HepG2 (cell line): Measurements from ENCODE around the gene CSNK1D. TPM values are rescaled to one million over a fixed set of nuclear protein-coding genes. Genes with fewer than 3 reads are reported as not detected.

Source experiments
- ATAC-seq: fragments of 200-7000 bp; cut with Tn5 transposase; 3 replicates; pipeline ENCODE4 v1.9.1; 2020; ENCODE audit warnings: mild to moderate bottlenecking, moderate library complexity
- BruUV-seq: library from RNA; stranded (reverse); fragments of 400-500 nt; replicated peaks from 2 replicates; lab custom pipeline; 2021; lab: Mats Ljungman, UMichigan
- CTCF ChIA-PET: fragments of 300-600 bp; formaldehyde crosslinking; extraction: SDS; loops from one replicate; lab custom pipeline; 2021; ENCODE audit warnings: low total read pairs, inconsistent platforms, low intra/inter-chr PET ratio; lab: Yijun Ruan, JAX
- POLR2A ChIA-PET: fragments of 350-600 bp; sonication (Branson Sonifier 250); formaldehyde crosslinking; loops from one replicate; lab custom pipeline; 2020; ENCODE audit warnings: antibody characterized with exemption, inconsistent platforms; lab: Yijun Ruan, JAX
- DNase-seq: peaks from one replicate; pipeline ENCODE4 v3.0.0-alpha.2; 2015; ENCODE audit warnings: low spot score
- FAIRE-seq: peaks from 3 replicates; lab custom pipeline; 2011; peaks lifted over from hg19 to GRCh38; lab: Jason Lieb, UNC
- H2AFZ ChIP-seq: one replicate; pipeline ENCODE4 v1.6.1; 2011; ENCODE audit warnings: low read length, inconsistent platforms
- H3K27ac ChIP-seq: fragments of 300-600 bp; 3 replicates; pipeline ENCODE4 v1.8.0; 2011; ENCODE audit warnings: mixed run types, mild to moderate bottlenecking, mixed read lengths, low read length, inconsistent platforms; ENCODE audit not compliant: insufficient read depth; ENCODE audit errors: extremely low read length
- H3K27me3 ChIP-seq, 2 experiments: fragments of 200-600 bp in 1 of 2; 2 replicates in 1 of 2; 3 replicates in 1 of 2; pipeline versions ENCODE4 v1.6.0 to v1.8.0; 2011; ENCODE audit warnings: low read length in 2 of 2, mild to moderate bottlenecking in 2 of 2, moderate library complexity in 2 of 2, inconsistent platforms in 1 of 2; ENCODE audit not compliant: insufficient read depth in 2 of 2, control insufficient read depth in 1 of 2
- H3K36me3 ChIP-seq, 2 experiments: fragments of 200-600 bp in 1 of 2; replicated peaks in 1 of 2; 2 replicates in 1 of 2; 3 replicates in 1 of 2; pipeline versions ENCODE4 v1.5.1 to v1.8.0; 2011; ENCODE audit warnings: low read length in 2 of 2, inconsistent platforms in 1 of 2; ENCODE audit not compliant: insufficient read depth in 2 of 2, control insufficient read depth in 1 of 2
- H3K4me1 ChIP-seq: 2 replicates; pipeline ENCODE4 v1.5.1; 2012; ENCODE audit warnings: low read length, inconsistent platforms; ENCODE audit not compliant: insufficient read depth
- H3K4me2 ChIP-seq: 2 replicates; pipeline ENCODE4 v1.6.0; 2011; ENCODE audit warnings: low read depth, low read length, inconsistent platforms
- H3K4me3 ChIP-seq, 3 experiments: fragments of 200-600 bp in 1 of 3; sonication (generic), shearing (Covaris generic) in 1 of 3; replicated peaks in 1 of 3; 2 replicates each; pipeline ENCODE4 v1.5.1; 2011 to 2016; ENCODE audit warnings: low read length in 3 of 3, inconsistent platforms in 2 of 3, low read depth in 2 of 3, mild to moderate bottlenecking in 2 of 3, control low read depth in 1 of 3, mixed read lengths in 1 of 3; ENCODE audit not compliant: insufficient read depth in 1 of 3
- H3K79me2 ChIP-seq: one replicate; pipeline ENCODE4 v1.6.1; 2011; ENCODE audit warnings: low read length, inconsistent platforms; ENCODE audit not compliant: insufficient read depth
- H3K9ac ChIP-seq: 2 replicates; pipeline ENCODE4 v1.6.0; 2011; ENCODE audit warnings: mild to moderate bottlenecking, low read depth, low read length, inconsistent platforms; ENCODE audit not compliant: insufficient read depth
- H3K9me3 ChIP-seq: 2 replicates; pipeline ENCODE4 v1.5.1; 2012; ENCODE audit warnings: mild to moderate bottlenecking, low read length
- H4K20me1 ChIP-seq: 2 replicates; pipeline ENCODE4 v1.6.0; 2011; ENCODE audit warnings: inconsistent platforms, mild to moderate bottlenecking, low read length, moderate library complexity; ENCODE audit not compliant: insufficient read depth
- ELF3 ChIP-seq: IDR thresholded peaks from 2 replicates; pipeline ENCODE4 v1.6.1; 2016; ENCODE audit warnings: missing genetic modification reagents, missing compliant biosample characterization
- HNF4A ChIP-seq: sonication (generic); formaldehyde crosslinking; IDR thresholded peaks from 2 replicates; pipeline ENCODE4 v1.4.0; 2020; ENCODE audit warnings: missing genetic modification reagents
- NR2F1 ChIP-seq, 2 experiments: fragments of 450-650 bp in 1 of 2; formaldehyde crosslinking in 1 of 2; IDR thresholded peaks; 2 replicates each; pipeline versions ENCODE4 v1.5.0 to v1.6.1; 2016 to 2020; ENCODE audit warnings: mild to moderate bottlenecking in 1 of 2, missing compliant biosample characterization in 1 of 2, missing genetic modification reagents in 1 of 2, moderate library complexity in 1 of 2
- NR3C1 ChIP-seq: sonication (generic); formaldehyde crosslinking; IDR thresholded peaks from 2 replicates; pipeline ENCODE4 v1.4.0; 2020; ENCODE audit warnings: missing genetic modification reagents
- RARA ChIP-seq: IDR thresholded peaks from 2 replicates; pipeline ENCODE4 v1.6.1; 2016; ENCODE audit warnings: missing genetic modification reagents, missing compliant biosample characterization
- ZFX ChIP-seq: sonication (generic); formaldehyde crosslinking; IDR thresholded peaks from 2 replicates; pipeline ENCODE4 v1.4.0; 2020; ENCODE audit warnings: mild to moderate bottlenecking, low read depth, missing genetic modification reagents, moderate library complexity
- ZFYVE20 ChIP-seq: sonication (generic); formaldehyde crosslinking; IDR thresholded peaks from 2 replicates; pipeline ENCODE4 v1.8.0; 2023; ENCODE audit warnings: low read depth, mild to moderate bottlenecking, moderate library complexity, missing genetic modification reagents, borderline replicate concordance
- ZNF451 ChIP-seq: sonication (generic); formaldehyde crosslinking; IDR thresholded peaks from 2 replicates; pipeline ENCODE4 v1.5.0; 2020; ENCODE audit warnings: mild to moderate bottlenecking, missing genetic modification reagents
- ZNF556 ChIP-seq: sonication (generic); formaldehyde crosslinking; IDR thresholded peaks from 2 replicates; pipeline ENCODE4 v1.4.0; 2020; ENCODE audit warnings: mild to moderate bottlenecking, missing genetic modification reagents, borderline replicate concordance
- ZNF598 ChIP-seq: sonication (generic); formaldehyde crosslinking; IDR thresholded peaks from 2 replicates; pipeline ENCODE4 v1.5.1; 2020; ENCODE audit warnings: mild to moderate bottlenecking, missing genetic modification reagents, borderline replicate concordance
- ZNF660 ChIP-seq: sonication (generic); formaldehyde crosslinking; IDR thresholded peaks from 2 replicates; pipeline ENCODE4 v1.5.1; 2020; ENCODE audit warnings: mild to moderate bottlenecking, low read depth, missing genetic modification reagents, borderline replicate concordance
- WGBS: methylation state at CpG from one replicate; pipeline ENCODE4 v1.1.6; 2017; ENCODE audit warnings: low lambda C conversion rate; 5-methylcytosine and 5-hydroxymethylcytosine counted together
- in situ Hi-C: cut with HindIII; loops from 2 replicates; pipeline ENCODE4 v1.10.0; 2017; ENCODE audit warnings: low pct_unique_long_range_greater_than_20kb; ENCODE audit not compliant: extremely low pct_ligation_motif_present
- intact Hi-C: fragments of 100-400 bp; cut with micrococcal nuclease; formaldehyde crosslinking; loops from one replicate; pipeline ENCODE4 v1.10.0; 2022; ENCODE audit not compliant: unreplicated experiment
- polyA plus RNA-seq, 8 experiments: library from polyadenylated mRNA; depleted of rRNA in 3 of 8; stranded (reverse) in 7 of 8; unstranded in 1 of 8; fragments of >200 nt; fragmentation: Illumina TruSeq in 4 of 8; extraction: Trizol in 4 of 8; gene quantifications; 2 replicates each; pipeline versions ENCODE4 v1.2.1 to v1.2.3, GENCODE V29; 2011 to 2016; ENCODE audit warnings: low read depth in 4 of 8, missing spikeins in 1 of 8, mixed read lengths in 1 of 8; ENCODE audit not compliant: insufficient read depth in 1 of 8
- total RNA-seq, 5 experiments: library from RNA; depleted of rRNA; stranded (reverse); fragments of >200 nt; fragmentation: Illumina TruSeq; extraction: Trizol; gene quantifications; 2 replicates each; pipeline ENCODE4 v1.2.3, GENCODE V29; 2016; ENCODE audit warnings: low read depth in 1 of 5
- TF ChIP-seq, protein P1 (sequence below): sonication (generic); formaldehyde crosslinking; IDR thresholded peaks from 2 replicates; pipeline ENCODE4 v1.4.0; 2020; ENCODE audit warnings: missing genetic modification reagents
- TF ChIP-seq, protein P2 (sequence below): IDR thresholded peaks from 2 replicates; pipeline ENCODE4 v1.6.1; 2016

CSNK1D gene
- total and polyA plus RNA-seq, 2 of the 13 experiments (the other 11 are each of a cell fraction or from before 2014, with no cell fraction given) = 31.5 to 128 TPM

DNA sequence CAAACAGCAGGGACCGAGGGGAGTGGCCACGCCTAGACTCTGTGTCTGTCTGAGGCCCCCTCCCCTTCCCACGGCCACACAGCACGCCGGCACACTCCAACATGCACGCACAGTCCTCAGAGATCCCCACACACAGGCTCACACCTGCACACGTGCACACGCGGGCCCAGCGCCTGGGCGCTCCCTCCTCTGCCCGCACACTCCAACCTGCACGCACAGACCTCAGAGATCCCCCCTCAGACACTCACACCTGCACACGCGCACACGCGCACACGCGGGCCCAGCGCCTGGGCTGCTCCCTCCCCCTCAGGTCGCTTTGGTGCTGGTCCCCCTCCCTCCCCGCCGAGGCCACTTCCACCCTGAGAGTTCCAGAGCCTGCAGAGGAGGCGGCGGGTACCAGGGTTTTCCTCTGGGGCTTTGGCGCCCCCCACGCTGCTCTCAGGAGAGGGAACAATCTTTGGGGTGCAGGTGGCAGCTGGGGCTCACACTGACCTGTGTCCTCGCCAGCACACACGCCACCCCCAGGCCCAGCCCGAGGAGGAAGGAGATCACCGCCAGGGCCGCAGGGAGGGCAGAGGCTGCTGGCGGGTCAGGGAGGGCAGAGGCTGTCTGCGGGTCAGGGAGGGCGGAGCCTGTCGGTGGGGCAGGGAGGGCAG, 42.3 kb upstream of the CSNK1D start:
- 79% methylated on average over 36 of the region's 36 CpGs for WGBS
- H3K9ac ChIP-seq = no peak overlapping the region
- peaks cover 56% of the 10 kb centered on the region for H3K4me1 ChIP-seq
- H3K79me2 ChIP-seq = peaks cover 3% of the 10 kb centered on the region
- no peaks in the 10 kb centered on the region for H3K9me3 ChIP-seq
- no peaks in the 10 kb centered on the region; a peak in 1 of 5 replicates for H3K27me3 ChIP-seq
- ChIA-PET CTCF (interaction anchor here (1.1 kb wide), 1 partner anchor 15 kb away, joined by 3 read pairs; no protein-coding TSS in a partner anchor), POLR2A (interaction anchor here (0.8 to 2.6 kb wide), 4 partner anchors 9 to 30 kb away, joined by 4 to 152 read pairs (median 26); no protein-coding TSS in a partner anchor)
- no peaks in the 10 kb centered on the region for H4K20me1 ChIP-seq
- no TSS peak for BruUV-seq
- no peak overlapping the region for H3K27ac ChIP-seq
- DNase-seq (no peak), FAIRE-seq (no peak), ATAC-seq (peak; percentile 3; the same call in 1 of the 3 replicates)
- peak overlapping the region; percentile 88 for H3K4me2 ChIP-seq
- no peak overlapping the region for H2AFZ ChIP-seq
- intact Hi-C loops = no loop called here
- in situ Hi-C loops = no loop called here
- peak overlapping the region in 2 of 3 experiments; percentile 69 to 72; a peak in 3 of 6 replicates for H3K4me3 ChIP-seq
- no peaks in the 10 kb centered on the region for H3K36me3 ChIP-seq
- TF ChIP-seq, protein P1, sequence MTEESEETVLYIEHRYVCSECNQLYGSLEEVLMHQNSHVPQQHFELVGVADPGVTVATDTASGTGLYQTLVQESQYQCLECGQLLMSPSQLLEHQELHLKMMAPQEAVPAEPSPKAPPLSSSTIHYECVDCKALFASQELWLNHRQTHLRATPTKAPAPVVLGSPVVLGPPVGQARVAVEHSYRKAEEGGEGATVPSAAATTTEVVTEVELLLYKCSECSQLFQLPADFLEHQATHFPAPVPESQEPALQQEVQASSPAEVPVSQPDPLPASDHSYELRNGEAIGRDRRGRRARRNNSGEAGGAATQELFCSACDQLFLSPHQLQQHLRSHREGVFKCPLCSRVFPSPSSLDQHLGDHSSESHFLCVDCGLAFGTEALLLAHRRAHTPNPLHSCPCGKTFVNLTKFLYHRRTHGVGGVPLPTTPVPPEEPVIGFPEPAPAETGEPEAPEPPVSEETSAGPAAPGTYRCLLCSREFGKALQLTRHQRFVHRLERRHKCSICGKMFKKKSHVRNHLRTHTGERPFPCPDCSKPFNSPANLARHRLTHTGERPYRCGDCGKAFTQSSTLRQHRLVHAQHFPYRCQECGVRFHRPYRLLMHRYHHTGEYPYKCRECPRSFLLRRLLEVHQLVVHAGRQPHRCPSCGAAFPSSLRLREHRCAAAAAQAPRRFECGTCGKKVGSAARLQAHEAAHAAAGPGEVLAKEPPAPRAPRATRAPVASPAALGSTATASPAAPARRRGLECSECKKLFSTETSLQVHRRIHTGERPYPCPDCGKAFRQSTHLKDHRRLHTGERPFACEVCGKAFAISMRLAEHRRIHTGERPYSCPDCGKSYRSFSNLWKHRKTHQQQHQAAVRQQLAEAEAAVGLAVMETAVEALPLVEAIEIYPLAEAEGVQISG (CRISPR knock-in tag) = no peak
- TF ChIP-seq ZFX (CRISPR knock-in tag) (peak; percentile 60), ZNF598 (CRISPR knock-in tag) (no peak), ZNF660 (CRISPR knock-in tag) (no peak), ZFYVE20 (no peak), RARA (CRISPR knock-in tag) (peak; percentile 92), NR3C1 (CRISPR knock-in tag) (no peak), ZNF556 (CRISPR knock-in tag) (0 out of 2 replicates have a peak, but pooled peaks have one; percentile 46), ELF3 (CRISPR knock-in tag) (no peak), HNF4A (CRISPR knock-in tag) (0 out of 2 replicates have a peak, but pooled peaks have one; percentile 12), NR2F1 (CRISPR knock-in tag; IDR thresholded peaks at IDR 0.05) (peak in 1 of 2 experiments; percentile 38; a peak in 2 of 4 replicates), ZNF451 (CRISPR knock-in tag) (no peak)
- TF ChIP-seq, protein P2, sequence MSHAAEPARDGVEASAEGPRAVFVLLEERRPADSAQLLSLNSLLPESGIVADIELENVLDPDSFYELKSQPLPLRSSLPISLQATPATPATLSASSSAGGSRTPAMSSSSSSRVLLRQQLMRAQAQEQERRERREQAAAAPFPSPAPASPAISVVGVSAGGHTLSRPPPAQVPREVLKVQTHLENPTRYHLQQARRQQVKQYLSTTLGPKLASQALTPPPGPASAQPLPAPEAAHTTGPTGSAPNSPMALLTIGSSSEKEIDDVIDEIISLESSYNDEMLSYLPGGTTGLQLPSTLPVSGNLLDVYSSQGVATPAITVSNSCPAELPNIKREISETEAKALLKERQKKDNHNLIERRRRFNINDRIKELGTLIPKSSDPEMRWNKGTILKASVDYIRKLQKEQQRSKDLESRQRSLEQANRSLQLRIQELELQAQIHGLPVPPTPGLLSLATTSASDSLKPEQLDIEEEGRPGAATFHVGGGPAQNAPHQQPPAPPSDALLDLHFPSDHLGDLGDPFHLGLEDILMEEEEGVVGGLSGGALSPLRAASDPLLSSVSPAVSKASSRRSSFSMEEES (CRISPR knock-in tag) = no peak
